Muscle of back (tissue), 11 donors: ENCODE results near the gene CLCF1. TPM values are rescaled to one million over a fixed set of nuclear protein-coding genes. Genes with fewer than 3 reads are reported as not detected.
"Not testable (repeated sequence)": the region's sequence is repeated elsewhere in the genome, so short reads cannot be mapped to it uniquely, and the experiment has no call there.

ENCODE experiments used
- DNase-seq, 3 donors: peaks; one replicate each; pipeline versions ENCODE4 v3.0.0 to v3.0.0-alpha.2; 2013
- polyA plus RNA-seq, 10 donors: library from polyadenylated mRNA; unstranded; fragments of 120-200 nt; gene quantifications; one replicate each; pipeline ENCODE4 v1.2.1, GENCODE V29; 2013; ENCODE audit not compliant: insufficient read length in 10 of 10

CLCF1 gene
- polyA plus RNA-seq, 10 donors: 1.7 to 3.8 (median 2.4) TPM

- DNase-seq: no peak
Measured at GRCh38 chr11:67409261-67409666, 35.9 kb upstream of the CLCF1 start.

GRCh38 chr11:67408437-67409200 is 35.2 kb upstream of the CLCF1 start:
- no peak for DNase-seq

GRCh38 chr11:67407688-67408163 is 34.3 kb upstream of the CLCF1 start:
- DNase-seq: no peak

- DNase-seq: no peak
Measured at GRCh38 chr11:67406969-67407687, 33.7 kb upstream of the CLCF1 start.

- no peak for DNase-seq
Measured at GRCh38 chr11:67406420-67406968, 33.1 kb upstream of the CLCF1 start.

GRCh38 chr11:67405688-67406339 is 32.4 kb upstream of the CLCF1 start:
- DNase-seq: no peak

- DNase-seq: no peak
Measured at GRCh38 chr11:67405196-67405567, 31.8 kb upstream of the CLCF1 start.

GRCh38 chr11:67404515-67405195 is 31.3 kb upstream of the CLCF1 start:
- DNase-seq: no peak

GRCh38 chr11:67403085-67403484 is 29.7 kb upstream of the CLCF1 start:
- DNase-seq: not testable (repeated sequence)

GRCh38 chr11:67402192-67402839 is 28.9 kb upstream of the CLCF1 start:
- not testable (repeated sequence) for DNase-seq

GRCh38 chr11:67401495-67402191 is 28.2 kb upstream of the CLCF1 start, which contains the start of gene PPP1CA:
PPP1CA (minus strand) TSS chr11:67401858; CDS start chr11:67401782, 76 bp downstream.
- peak; percentile 90 to 95 (median 91) for DNase-seq

- no peak for DNase-seq
Measured at GRCh38 chr11:67400942-67401494, 27.6 kb upstream of the CLCF1 start.

GRCh38 chr11:67400251-67400941 is 27.0 kb upstream of the CLCF1 start:
- DNase-seq: no peak

- DNase-seq: no peak
Measured at GRCh38 chr11:67398661-67399563, 25.5 kb upstream of the CLCF1 start.

GRCh38 chr11:67397986-67398660 is 24.7 kb upstream of the CLCF1 start:
- no peak for DNase-seq

GRCh38 chr11:67397536-67397935 is 24.1 kb upstream of the CLCF1 start:
- DNase-seq: peak in 1 of 3 donors; percentile 43

- peak in 1 of 3 donors; percentile 52 for DNase-seq
Measured at GRCh38 chr11:67396587-67397389, 23.4 kb upstream of the CLCF1 start.
